ENCODE results near the gene FAM234A.

Gene FAM234A

GRCh38 chr16:283033-283805, 48.6 kb downstream of the FAM234A start, which contains the start of gene PDIA2:
Gene PDIA2 (plus strand): TSS chr16:283164. CDS start chr16:283170, 6 bp downstream.
- DNase-seq: no peak

- DNase-seq: no peak
Observed at GRCh38 chr16:284204-285120, 49.8 kb downstream of the FAM234A start.

GRCh38 chr16:285146-286055, 50.8 kb downstream of the FAM234A start:
- no peak for DNase-seq

- no peak for DNase-seq
Observed at GRCh38 chr16:286491-287297, 52.1 kb downstream of the FAM234A start.

- no peak for DNase-seq
Observed at GRCh38 chr16:287298-287811, 52.7 kb downstream of the FAM234A start.

- no peak for DNase-seq
Observed at GRCh38 chr16:287981-288920, 53.6 kb downstream of the FAM234A start.

GRCh38 chr16:289395-289997, 54.9 kb downstream of the FAM234A start:
- no peak for DNase-seq

GRCh38 chr16:290015-290680, 55.5 kb downstream of the FAM234A start:
- no peak for DNase-seq

- DNase-seq: no peak
Observed at GRCh38 chr16:290681-291405, 56.2 kb downstream of the FAM234A start.

- no peak for DNase-seq
Observed at GRCh38 chr16:291539-291938, 56.9 kb downstream of the FAM234A start.

- no peak for DNase-seq
Observed at GRCh38 chr16:293043-293775, 58.6 kb downstream of the FAM234A start.

GRCh38 chr16:296276-296675, 61.7 kb downstream of the FAM234A start:
- DNase-seq: no peak

GRCh38 chr16:296806-297510, 62.3 kb downstream of the FAM234A start:
- DNase-seq: no peak

- no peak for DNase-seq
Observed at GRCh38 chr16:297832-298231, 63.2 kb downstream of the FAM234A start.

- DNase-seq: no peak
Observed at GRCh38 chr16:301235-301634, 66.6 kb downstream of the FAM234A start.

- no peak for DNase-seq
Observed at GRCh38 chr16:301950-302349, 67.3 kb downstream of the FAM234A start.

- DNase-seq: no peak
Observed at GRCh38 chr16:303760-304505, 69.3 kb downstream of the FAM234A start.

Data from stimulated activated CD4-positive, alpha-beta T cell treated with anti-CD3 and anti-CD28 coated beads, Interleukin-2, amount 100 ng/mL, for 48 hours (primary cell).